Measurements from ENCODE around the gene WWOX.

DNA sequence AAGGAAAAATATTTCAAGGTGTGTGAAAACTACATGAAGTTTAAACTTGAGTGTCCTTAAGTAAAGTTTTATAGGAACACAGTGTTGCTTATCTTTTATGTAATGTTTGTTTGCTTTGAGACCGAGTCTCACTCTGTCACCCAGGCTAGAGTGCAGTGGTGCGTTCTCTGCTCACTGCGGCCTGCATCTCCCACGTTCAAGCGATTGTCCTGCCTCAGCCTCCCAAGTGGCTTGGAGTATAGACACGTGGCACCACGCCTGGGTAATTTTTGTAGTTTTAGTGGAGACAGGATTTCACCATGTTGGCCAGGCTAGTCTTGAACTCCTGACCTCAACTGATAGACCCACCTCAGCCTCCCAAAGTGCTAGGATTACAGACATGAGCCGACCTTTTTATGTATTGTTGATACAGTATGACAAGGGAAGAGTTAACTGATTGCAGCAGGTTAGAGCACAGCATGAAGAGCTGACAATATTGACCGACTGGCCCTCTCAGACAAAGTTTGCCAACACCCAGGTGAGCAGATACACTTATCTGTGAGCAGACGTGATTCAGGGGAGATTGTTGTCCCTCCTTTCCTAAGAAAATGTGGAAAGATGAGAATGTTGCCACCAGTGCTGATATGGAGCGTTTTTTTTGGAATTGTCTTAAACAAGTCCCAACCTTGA is 373.7 kb downstream of the WWOX start:
- TF ChIP-seq, protein P1, sequence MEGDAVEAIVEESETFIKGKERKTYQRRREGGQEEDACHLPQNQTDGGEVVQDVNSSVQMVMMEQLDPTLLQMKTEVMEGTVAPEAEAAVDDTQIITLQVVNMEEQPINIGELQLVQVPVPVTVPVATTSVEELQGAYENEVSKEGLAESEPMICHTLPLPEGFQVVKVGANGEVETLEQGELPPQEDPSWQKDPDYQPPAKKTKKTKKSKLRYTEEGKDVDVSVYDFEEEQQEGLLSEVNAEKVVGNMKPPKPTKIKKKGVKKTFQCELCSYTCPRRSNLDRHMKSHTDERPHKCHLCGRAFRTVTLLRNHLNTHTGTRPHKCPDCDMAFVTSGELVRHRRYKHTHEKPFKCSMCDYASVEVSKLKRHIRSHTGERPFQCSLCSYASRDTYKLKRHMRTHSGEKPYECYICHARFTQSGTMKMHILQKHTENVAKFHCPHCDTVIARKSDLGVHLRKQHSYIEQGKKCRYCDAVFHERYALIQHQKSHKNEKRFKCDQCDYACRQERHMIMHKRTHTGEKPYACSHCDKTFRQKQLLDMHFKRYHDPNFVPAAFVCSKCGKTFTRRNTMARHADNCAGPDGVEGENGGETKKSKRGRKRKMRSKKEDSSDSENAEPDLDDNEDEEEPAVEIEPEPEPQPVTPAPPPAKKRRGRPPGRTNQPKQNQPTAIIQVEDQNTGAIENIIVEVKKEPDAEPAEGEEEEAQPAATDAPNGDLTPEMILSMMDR (IDR thresholded peaks at IDR 0.05; ENCODE audit: low read length) = no peak
- no peak for TF ChIP-seq EZH2phosphoT487 (IDR thresholded peaks at IDR 0.05; ENCODE audit: low read length)
- TF ChIP-seq EZH2 (optimal IDR thresholded peaks at IDR 0.05; ENCODE audit: low read depth, low read length) = no peak

All from MM.1S (cell line).